ENCODE measurements around the gene NOC3L.

Gene NOC3L

DNA sequence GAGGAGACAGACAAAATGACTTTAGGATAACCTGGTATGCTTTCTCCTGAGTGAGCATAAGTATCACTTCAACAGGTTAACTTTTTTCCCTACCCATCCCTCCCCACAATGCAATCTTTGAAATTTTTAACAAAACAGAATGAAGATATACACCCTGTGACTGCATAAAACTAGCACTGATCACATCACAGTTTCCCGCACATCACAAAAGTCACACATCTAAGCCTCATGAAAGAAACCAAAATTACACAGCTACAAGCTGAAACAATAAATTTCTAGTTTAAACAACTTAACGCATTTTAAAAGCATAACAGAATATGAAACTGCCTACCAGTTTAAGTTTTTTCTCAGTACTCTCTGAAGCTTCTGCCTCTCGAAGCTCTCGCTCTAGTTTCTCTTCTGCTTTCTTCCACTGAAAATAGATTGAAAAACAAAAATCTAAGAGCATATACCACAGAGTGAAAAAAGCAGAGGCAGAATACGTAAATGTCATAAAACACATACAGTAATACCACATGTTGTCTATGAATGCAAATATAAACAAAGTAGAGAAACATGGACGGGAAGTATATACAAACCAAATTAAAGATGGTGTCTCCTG, 18.1 kb downstream of the NOC3L start:
- TF ChIP-seq, protein P1, sequence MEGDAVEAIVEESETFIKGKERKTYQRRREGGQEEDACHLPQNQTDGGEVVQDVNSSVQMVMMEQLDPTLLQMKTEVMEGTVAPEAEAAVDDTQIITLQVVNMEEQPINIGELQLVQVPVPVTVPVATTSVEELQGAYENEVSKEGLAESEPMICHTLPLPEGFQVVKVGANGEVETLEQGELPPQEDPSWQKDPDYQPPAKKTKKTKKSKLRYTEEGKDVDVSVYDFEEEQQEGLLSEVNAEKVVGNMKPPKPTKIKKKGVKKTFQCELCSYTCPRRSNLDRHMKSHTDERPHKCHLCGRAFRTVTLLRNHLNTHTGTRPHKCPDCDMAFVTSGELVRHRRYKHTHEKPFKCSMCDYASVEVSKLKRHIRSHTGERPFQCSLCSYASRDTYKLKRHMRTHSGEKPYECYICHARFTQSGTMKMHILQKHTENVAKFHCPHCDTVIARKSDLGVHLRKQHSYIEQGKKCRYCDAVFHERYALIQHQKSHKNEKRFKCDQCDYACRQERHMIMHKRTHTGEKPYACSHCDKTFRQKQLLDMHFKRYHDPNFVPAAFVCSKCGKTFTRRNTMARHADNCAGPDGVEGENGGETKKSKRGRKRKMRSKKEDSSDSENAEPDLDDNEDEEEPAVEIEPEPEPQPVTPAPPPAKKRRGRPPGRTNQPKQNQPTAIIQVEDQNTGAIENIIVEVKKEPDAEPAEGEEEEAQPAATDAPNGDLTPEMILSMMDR (IDR thresholded peaks at IDR 0.05): no peak
- Histone ChIP-seq H3K9me3 (no peaks in the 10 kb centered on the region), H3K36me3 (peaks cover 9% of the 10 kb centered on the region), H3K27me3 (no peaks in the 10 kb centered on the region), H3K4me3 (ENCODE audit: low read depth in 1 of 2, low read length in 1 of 2) (no peak overlapping the region), H3K4me1 (ENCODE audit: control insufficient read depth in 1 of 2, insufficient read depth in 1 of 2, low read depth in 1 of 2, low read length in 1 of 2) (no peaks in the 10 kb centered on the region), H3K27ac (no peak overlapping the region)

GRCh38 chr10:94343151-94343550, 19.6 kb downstream of the NOC3L start:
- no peaks in the 10 kb centered on the region for H3K9me3 ChIP-seq
- peaks cover 15% of the 10 kb centered on the region for H3K36me3 ChIP-seq

GRCh38 chr10:94334857-94335256, 27.9 kb downstream of the NOC3L start:
- Histone ChIP-seq H3K27me3 (no peaks in the 10 kb centered on the region), H3K9me3 (no peaks in the 10 kb centered on the region), H3K27ac (no peak overlapping the region), H3K4me3 (ENCODE audit: low read depth in 1 of 2, low read length in 1 of 2) (no peak overlapping the region), H3K4me1 (ENCODE audit: control insufficient read depth in 1 of 2, insufficient read depth in 1 of 2, low read depth in 1 of 2, low read length in 1 of 2) (no peaks in the 10 kb centered on the region), H3K36me3 (peaks cover 30% of the 10 kb centered on the region)
- TF ChIP-seq, protein P1 (IDR thresholded peaks at IDR 0.05): no peak

More at GRCh38 chr10:94343151-94343550, 19.6 kb downstream of the NOC3L start:
- Histone ChIP-seq H3K27me3 (no peaks in the 10 kb centered on the region), H3K27ac (no peak overlapping the region), H3K4me1 (ENCODE audit: control insufficient read depth in 1 of 2, insufficient read depth in 1 of 2, low read depth in 1 of 2, low read length in 1 of 2) (no peaks in the 10 kb centered on the region), H3K4me3 (ENCODE audit: low read depth in 1 of 2, low read length in 1 of 2) (no peak overlapping the region)
- TF ChIP-seq, protein P1 (IDR thresholded peaks at IDR 0.05): no peak

DNA sequence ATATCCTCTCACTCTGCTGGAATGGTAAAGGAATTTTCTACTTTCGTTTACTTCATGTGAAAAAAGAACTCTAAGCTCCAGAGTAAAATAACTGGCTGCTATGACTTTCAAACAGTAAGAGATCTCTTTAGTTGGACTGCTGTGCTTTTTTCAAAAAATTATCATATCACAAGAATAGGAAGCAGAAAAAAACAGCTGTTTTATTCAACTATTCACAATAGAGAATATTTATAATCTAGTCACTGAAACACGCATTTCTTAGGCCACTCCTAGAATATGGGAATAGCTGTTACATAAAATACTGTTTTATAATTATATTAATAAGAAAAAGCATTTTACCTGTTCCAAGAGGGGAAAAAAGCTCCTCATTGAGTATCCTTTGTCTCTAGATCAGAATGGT, 29.7 kb downstream of the NOC3L start:
- Histone ChIP-seq H3K36me3 (peaks cover 22% of the 10 kb centered on the region), H3K27ac (no peak overlapping the region), H3K4me1 (ENCODE audit: control insufficient read depth in 1 of 2, insufficient read depth in 1 of 2, low read depth in 1 of 2, low read length in 1 of 2) (no peaks in the 10 kb centered on the region), H3K4me3 (ENCODE audit: low read depth in 1 of 2, low read length in 1 of 2) (no peak overlapping the region), H3K9me3 (no peaks in the 10 kb centered on the region), H3K27me3 (no peaks in the 10 kb centered on the region)
- TF ChIP-seq, protein P1 (IDR thresholded peaks at IDR 0.05): no peak

DNA sequence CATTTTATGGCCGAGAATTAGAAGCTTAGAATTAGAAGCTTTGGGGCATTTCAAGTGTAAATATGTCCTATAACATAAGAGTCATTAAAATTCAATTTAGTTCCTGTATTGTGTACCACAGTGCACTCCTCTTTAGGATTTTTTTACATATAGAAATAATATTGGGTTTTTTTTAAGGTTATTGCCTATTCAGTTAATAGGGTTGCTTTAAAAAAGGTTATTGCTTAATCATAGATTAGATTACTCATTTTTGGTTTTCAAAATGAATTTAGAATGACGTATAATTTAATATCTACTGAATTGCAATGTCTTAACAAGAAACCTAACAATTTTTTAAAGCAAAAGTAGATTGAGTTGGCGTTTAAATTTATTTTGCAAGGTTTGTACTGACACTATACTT, 34.1 kb downstream of the NOC3L start:
- no peak overlapping the region for H3K27ac ChIP-seq
- TF ChIP-seq, protein P1 (IDR thresholded peaks at IDR 0.05): no peak
- H3K9me3 ChIP-seq: no peaks in the 10 kb centered on the region
- H3K4me1 ChIP-seq (ENCODE audit: control insufficient read depth in 1 of 2, insufficient read depth in 1 of 2, low read depth in 1 of 2, low read length in 1 of 2): no peaks in the 10 kb centered on the region
- peaks cover 7% of the 10 kb centered on the region for H3K36me3 ChIP-seq
- H3K27me3 ChIP-seq: no peaks in the 10 kb centered on the region
- H3K4me3 ChIP-seq (ENCODE audit: low read depth in 1 of 2, low read length in 1 of 2): no peak overlapping the region
